GM12872 (cell line): ENCODE data around the gene MCRIP2.

Source experiments
- CTCF ChIP-seq: IDR thresholded peaks from 3 replicates; pipeline ENCODE4 v1.5.1; 2011; ENCODE audit warnings: low read depth, mild to moderate bottlenecking, low read length, moderate library complexity; ENCODE audit not compliant: insufficient read depth

Gene MCRIP2

GRCh38 chr16:641326-642188 is at the start of gene MCRIP2:
MCRIP2 (plus strand) TSS chr16:641828; CDS start chr16:641992, 164 bp downstream.
- TF ChIP-seq CTCF, result no peak

- no peak for TF ChIP-seq CTCF
Measured at GRCh38 chr16:591892-592517, 49.6 kb upstream of the MCRIP2 start.

DNA sequence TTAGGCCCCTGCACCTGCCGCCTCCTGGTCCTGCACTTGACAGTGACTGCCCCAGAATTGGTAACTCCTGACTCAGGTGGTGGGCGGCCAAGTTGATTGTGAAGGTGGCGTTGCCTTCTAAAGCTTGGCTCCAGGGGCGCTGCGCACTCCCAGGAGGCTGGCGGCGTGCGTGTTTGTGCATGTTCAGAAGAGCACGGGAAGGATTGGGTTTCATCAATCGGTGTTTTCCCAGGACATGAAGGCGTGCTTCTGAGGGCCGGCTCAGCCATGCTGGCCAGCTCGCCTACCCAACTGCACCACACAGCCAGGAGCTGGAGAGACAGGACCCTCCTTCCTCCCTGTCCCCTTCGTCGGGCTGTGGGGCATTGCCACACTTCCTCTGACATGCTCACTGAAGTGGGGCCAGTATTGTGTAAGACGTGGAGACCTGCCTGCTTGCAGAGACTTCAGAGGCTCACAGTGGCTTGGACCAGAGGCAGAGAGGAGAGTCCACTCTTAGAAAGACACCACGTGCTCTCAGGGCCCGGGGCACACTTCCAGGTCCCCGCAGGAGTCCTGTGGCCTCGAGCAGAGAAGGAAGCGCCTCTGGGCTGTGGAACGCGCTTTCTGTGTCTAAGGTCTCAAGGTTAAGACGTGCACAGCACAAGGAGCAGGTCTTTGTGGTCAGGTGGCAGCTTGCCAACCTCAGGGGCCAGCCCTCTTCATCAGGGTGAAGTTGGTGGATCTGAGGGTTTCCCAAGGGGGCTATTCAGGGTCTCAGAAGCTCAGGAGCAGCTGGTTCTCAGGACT is 48.9 kb upstream of the MCRIP2 start:
- TF ChIP-seq CTCF, result no peak

GRCh38 chr16:593406-593805 is 48.2 kb upstream of the MCRIP2 start:
- TF ChIP-seq CTCF, result no peak

DNA sequence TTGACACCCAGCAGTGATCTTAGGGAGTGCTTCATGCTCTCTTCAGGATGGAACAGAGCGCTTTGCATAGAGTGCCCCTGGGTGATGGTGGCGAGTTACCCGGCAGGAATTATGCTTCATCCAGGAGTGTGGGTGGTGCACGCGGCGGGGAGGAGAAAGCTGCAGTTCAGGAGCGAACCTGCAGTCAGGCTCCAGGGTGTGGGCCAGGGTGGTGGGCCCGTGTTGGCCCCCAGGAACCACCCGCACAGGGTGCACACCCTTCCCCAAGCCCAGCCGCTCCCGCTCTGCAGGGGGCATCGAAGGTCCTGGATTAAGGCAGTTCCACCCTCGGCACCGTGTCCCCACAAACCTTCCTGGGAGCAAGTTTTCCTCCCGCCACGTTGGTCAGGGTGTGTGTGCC is 47.8 kb upstream of the MCRIP2 start:
- TF ChIP-seq CTCF, result no peak

DNA sequence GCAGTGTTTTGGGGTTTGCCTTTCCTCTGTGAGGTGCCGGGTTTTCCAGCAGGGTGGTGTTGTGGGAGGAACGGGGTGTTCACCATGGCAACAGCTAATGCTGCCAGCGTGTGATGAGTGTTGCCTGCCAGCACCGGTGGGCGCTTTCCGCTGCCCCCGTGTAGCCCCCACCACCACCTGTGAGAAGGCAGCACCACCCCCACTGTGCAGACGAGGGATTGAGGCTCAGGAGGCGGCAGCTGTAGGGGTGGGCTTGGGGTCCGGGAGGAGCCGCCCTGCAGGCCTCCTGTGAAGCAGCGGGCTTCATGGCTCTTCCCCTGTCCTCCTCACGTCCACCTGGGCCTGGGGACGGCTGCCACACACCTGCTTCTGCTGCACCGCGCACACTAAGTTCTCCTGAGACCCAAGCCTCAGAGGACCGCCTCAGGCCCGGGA is 46.5 kb upstream of the MCRIP2 start:
- no peak for TF ChIP-seq CTCF

GRCh38 chr16:595942-596735 is 45.5 kb upstream of the MCRIP2 start:
- TF ChIP-seq CTCF, result no peak
